ENCODE measurements around the gene SULT2B1.

SULT2B1 gene

GRCh38 chr19:48595171-48595570, 43.2 kb downstream of the SULT2B1 start:
- no peak for TF ChIP-seq CTCF (IDR thresholded peaks at IDR 0.05; ENCODE audit: insufficient read depth, missing control alignments)
- FAIRE-seq = no peak
- no peak for DNase-seq (ENCODE audit: insufficient read length, low spot score)

GRCh38 chr19:48595833-48596232, 43.9 kb downstream of the SULT2B1 start:
- no peak for TF ChIP-seq CTCF (IDR thresholded peaks at IDR 0.05; ENCODE audit: insufficient read depth, missing control alignments)
- FAIRE-seq (no peak), DNase-seq (ENCODE audit: insufficient read length, low spot score) (no peak)

GRCh38 chr19:48596237-48596636, 44.3 kb downstream of the SULT2B1 start:
- FAIRE-seq = no peak
- DNase-seq (ENCODE audit: insufficient read length, low spot score) = no peak
- TF ChIP-seq CTCF (IDR thresholded peaks at IDR 0.05; ENCODE audit: insufficient read depth, missing control alignments) = no peak

- DNase-seq (ENCODE audit: insufficient read length, low spot score) = no peak
- TF ChIP-seq CTCF (IDR thresholded peaks at IDR 0.05; ENCODE audit: insufficient read depth, missing control alignments) = no peak
- no peak for FAIRE-seq
These were observed 44.9 kb downstream of the SULT2B1 start for GRCh38 chr19:48596679-48597465.

- no peak for TF ChIP-seq CTCF (IDR thresholded peaks at IDR 0.05; ENCODE audit: insufficient read depth, missing control alignments)
- DNase-seq (ENCODE audit: insufficient read length, low spot score) (no peak), FAIRE-seq (no peak)
These were observed 47.2 kb downstream of the SULT2B1 start for GRCh38 chr19:48598996-48599700.

GRCh38 chr19:48600679-48601417, 48.9 kb downstream of the SULT2B1 start:
- FAIRE-seq (no peak), DNase-seq (ENCODE audit: insufficient read length, low spot score) (no peak)
- no peak for TF ChIP-seq CTCF (IDR thresholded peaks at IDR 0.05; ENCODE audit: insufficient read depth, missing control alignments)

Measured in D721Med (cell line).